ENCODE measurements around the gene RUNX2.

- no peak for TF ChIP-seq POLR2A (IDR thresholded peaks at IDR 0.05)
- TF ChIP-seq, protein P1, sequence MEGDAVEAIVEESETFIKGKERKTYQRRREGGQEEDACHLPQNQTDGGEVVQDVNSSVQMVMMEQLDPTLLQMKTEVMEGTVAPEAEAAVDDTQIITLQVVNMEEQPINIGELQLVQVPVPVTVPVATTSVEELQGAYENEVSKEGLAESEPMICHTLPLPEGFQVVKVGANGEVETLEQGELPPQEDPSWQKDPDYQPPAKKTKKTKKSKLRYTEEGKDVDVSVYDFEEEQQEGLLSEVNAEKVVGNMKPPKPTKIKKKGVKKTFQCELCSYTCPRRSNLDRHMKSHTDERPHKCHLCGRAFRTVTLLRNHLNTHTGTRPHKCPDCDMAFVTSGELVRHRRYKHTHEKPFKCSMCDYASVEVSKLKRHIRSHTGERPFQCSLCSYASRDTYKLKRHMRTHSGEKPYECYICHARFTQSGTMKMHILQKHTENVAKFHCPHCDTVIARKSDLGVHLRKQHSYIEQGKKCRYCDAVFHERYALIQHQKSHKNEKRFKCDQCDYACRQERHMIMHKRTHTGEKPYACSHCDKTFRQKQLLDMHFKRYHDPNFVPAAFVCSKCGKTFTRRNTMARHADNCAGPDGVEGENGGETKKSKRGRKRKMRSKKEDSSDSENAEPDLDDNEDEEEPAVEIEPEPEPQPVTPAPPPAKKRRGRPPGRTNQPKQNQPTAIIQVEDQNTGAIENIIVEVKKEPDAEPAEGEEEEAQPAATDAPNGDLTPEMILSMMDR (IDR thresholded peaks at IDR 0.05): no peak
These were observed 7.8 kb upstream of the RUNX2 start for GRCh38 chr6:45320349-45320748.

Measured in breast epithelium (tissue), 3 donors.